NCI-H2227 treated with DMSO at 0.1 percent for 48 hours (cell line): ENCODE measurements around the gene ARHGEF26.

ENCODE experiments used
- DNase-seq: peaks from one replicate; lab custom pipeline; 2025; lab: John Stamatoyannopoulos, UW

ARHGEF26 gene

DNA sequence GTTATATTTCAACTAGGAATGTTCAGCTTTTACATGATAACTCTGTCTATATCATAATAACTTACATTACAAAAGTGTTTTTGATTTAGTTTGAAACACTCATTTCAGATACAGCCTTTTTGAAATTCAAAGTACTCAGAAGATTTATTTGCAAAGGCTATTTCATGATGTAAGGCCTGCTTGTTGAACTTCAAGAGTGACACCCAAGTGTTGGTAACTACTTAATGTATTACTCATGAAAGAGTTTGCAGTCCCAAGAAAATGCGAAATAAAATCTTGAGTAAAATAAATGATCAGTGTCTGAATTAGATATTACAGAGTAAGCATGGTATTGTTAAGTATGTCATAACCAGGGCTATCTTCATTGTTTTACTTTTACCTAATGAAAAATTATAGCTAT, 35.3 kb downstream of the ARHGEF26 start:
- no peak for DNase-seq

DNA sequence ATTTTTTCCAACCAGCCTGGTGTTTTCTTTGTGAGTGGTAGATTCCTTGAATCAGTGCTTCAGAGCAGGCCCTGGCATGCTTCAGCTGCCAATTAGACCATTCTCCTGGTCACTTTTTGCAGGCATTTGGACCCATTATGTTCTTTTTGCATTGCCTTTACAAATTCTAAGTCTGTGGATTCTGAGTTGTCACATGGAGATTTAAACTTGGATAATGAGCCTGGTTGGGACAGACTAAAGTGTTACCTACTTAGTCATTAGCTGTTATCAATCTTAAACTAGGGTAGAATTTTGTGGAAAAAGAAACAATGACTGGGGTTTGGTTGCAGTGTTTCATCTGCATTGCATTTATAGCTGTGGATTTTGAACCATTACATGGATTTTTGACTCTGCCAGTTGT, 40.6 kb downstream of the ARHGEF26 start:
- DNase-seq = no peak

DNA sequence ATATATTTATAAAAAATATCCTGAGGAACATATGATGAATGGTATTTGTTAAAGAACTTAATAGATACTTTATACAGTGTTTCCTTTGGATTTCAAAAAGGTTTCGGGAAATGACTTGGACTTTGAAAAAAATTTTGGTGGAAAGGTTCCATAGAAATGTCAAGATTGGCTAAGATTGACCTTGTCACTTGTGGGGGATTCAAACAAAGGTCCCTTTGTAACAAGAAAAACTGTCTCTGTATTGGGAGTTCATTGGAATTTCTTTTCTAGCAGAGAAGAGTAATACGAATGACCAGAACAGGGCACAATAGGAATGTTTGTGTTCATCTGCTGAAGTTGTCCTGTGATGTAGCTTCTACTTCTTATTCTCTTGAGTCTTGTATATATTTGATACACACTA, 43.2 kb downstream of the ARHGEF26 start:
- DNase-seq = no peak

DNA sequence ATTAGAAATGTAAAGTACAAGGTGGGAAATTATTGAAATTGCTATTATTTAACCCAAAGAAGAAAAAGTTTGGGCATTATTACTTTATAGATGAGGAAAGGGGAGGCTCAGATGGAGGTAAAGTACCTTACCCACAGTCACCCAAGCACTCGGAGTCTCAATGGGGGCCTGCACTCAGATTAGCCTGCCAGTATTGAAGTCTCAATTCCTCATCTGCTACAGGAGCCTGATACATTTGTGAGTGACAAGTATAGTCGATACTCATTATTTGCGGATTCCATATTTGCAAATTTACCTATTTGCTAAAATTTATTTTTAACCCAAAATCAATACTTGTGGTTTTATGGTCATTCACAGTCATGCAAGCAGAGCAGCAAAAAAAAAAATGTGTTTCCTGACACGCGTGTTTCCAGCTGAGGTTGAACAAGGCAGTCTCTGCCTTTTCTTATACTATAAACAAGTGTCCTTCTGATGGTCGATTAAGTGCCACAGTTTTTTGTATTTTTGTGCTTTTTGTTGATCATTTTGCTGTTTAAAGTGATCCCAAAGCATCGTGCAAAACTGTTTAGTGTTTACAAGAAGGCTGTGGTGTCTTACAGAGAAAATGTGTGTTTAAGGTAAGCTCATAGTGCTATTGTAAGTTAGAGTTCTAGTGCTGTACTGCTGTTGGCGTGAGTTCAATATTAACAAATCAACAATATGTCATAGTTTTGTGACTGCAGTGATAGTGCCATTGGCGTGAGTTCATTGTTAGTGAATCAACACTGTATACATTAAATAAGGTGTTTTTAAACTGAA, 48.0 kb downstream of the ARHGEF26 start:
- no peak for DNase-seq

DNA sequence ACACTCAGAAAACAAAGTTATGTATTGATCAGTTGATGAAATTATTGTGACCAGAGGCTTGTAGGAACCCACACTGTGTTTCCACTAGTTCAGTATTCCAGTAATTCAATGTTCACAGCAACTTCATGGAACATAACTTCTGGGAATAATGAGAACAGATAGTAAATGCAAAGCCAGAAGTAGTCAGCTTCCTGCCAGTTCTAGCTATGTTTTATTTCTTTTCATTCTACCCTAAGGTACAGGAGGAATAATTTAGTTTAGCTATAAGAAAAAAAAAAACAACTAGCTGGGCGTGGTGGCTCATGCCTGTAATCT, 48.6 kb downstream of the ARHGEF26 start:
- DNase-seq = no peak

DNA sequence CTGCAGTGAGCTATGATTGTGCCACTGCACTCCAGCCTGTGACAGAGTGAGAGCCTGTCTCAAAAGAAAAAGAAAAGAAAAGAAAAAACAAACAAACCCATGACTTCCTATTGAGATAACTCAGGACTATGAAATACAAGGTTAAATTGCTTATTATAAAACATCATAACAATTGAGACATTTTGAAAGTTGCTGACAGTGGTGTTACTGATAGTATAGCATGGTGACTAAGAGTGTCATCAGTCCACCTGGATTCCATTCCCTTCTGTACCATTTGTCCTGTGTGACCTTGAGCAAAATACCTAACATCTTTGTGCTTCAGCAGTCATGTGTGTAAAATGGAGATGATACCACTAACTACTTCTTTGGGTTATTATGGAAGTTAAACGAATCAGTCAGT, 49.1 kb downstream of the ARHGEF26 start:
- DNase-seq = no peak

DNA sequence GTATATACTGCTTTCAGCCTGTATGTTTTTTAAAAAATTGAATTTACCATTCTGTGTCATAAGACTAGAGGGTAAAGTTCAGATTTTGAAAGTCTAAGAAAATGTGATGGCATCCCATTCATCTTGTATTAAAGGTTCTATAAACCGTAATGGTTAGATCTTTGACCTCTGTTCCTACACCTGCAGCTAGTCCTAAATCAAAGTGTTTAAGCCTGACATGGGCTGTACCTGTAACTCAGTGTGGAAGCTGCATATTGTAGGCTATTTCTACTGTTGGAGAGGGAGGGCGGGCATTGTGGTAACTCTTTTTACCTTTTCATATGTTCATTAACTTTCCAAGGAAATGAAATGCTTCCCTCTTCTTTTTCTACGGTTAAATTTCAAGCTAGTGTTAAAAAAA, 53.9 kb downstream of the ARHGEF26 start:
- no peak for DNase-seq

DNA sequence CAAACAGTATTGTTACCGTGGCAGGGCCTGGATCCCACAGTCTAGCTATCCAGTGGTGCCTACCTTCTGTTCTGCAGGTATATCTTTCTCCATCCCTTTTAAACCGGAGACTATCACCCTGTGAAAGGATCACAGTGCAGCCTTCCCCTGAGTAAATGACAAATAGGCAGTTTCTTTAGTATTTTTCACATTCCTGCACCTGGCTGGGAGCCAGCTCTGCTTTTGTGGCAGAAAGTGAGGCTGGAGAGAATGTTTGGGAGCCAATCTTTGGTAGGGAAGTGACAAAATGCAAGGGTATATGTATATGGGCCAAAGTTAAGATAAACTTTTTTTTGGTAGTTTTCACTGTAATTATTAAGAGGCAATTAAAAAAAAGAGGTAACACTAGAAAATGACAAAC, 54.8 kb downstream of the ARHGEF26 start:
- DNase-seq = no peak

DNA sequence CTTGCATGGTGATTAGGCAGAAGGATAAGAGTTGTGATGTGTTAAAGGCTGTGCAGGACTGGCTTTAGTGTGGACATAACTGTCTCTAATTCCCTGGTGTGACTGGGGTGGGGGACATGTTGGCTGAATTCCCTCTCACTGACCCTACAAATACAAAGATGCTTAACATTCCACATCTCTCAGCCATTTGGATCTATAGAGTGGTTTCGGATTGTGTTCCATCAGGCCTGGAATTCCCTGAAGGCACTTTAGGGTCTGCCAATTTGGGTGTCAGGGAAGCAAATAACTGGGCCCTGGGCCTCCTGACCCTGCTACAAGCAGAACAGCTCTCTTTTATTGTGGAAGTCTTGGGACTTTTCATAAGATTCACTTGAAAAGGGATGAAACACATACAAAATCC, 56.2 kb downstream of the ARHGEF26 start:
- no peak for DNase-seq

DNA sequence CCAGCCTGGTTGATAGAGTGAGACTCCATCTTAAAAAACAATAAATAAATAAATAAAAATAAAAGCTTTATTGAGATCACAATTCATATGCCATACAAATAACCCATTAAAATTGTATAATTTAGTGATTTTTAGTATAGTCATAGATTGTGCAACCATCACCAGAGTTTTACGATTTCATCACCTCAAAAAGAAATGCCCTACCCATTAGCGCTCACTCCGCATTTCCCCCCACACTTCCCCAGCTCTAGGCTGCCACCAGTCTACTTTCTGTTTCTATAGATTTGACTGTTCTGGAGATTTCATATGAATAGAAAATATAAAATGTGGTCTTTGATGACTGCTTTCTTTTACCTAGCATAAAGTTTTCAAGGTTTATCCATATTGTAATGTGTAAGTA, 57.0 kb downstream of the ARHGEF26 start:
- no peak for DNase-seq

DNA sequence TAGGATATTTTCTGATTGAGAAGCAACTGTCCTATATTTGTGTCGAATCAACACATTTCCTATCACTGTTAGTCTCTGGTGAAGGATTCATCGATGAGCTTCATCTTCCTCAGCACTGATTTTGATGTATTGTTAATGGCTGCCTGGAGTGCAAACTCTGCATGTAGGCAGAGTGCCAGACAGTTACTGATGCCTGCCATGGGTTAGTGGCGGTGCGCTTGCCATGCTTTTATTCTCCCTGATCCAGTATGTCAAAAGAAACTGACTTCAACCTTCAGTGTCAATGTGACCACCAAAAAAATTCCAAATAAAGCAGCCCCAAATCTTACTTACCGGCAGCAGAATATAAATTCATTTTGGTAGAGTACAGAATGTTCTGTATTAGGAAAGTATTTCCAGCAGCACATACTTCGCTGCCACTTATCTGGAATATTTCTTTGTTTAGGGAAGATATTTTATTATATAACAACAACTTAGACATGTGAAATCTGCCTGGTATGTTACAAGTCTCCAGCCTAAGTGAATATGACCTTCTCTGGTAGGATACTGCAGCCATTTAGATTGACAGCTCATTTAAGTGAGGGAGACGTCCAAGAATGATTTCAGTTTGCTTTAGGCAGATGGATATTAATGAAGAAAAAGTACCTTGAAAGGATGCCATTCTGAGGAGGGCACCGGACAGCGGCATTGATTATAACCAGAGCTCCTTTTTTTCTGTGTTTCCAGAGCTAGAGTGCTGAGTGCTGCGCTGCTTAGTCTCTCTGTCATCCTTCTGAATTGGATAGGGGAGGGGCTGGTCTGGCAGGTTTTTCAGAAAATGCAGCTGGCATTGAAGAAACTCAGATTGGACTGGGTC, 59.9 kb downstream of the ARHGEF26 start:
- DNase-seq = no peak

DNA sequence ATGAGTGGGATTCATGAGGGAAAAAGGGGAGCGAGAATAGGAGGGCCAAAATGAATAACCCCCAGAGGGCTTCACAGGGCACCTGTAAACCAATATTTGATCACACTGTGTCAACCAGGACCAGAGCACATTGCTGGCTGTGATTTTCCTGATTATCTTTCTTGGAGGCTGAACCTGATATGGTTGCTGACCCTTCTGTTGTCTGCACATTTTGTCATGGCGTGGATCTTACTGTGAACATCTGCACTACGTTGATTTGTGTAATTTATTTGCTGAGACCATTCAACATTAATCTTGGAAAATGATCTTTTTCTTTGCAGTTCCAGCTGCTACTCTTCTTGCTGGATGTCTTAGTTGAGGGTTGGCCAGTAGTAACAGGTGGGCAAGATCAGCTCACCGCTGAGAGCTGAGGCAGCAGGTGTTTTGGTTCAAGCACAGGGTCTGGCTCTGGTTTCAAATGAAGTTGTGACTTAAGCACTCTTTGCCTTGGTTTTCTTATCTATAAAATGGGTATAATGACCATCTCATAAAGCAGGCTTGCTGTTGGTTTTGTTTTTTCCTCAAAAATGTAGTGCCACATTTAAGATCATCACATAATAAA, 61.2 kb downstream of the ARHGEF26 start:
- no peak for DNase-seq

DNA sequence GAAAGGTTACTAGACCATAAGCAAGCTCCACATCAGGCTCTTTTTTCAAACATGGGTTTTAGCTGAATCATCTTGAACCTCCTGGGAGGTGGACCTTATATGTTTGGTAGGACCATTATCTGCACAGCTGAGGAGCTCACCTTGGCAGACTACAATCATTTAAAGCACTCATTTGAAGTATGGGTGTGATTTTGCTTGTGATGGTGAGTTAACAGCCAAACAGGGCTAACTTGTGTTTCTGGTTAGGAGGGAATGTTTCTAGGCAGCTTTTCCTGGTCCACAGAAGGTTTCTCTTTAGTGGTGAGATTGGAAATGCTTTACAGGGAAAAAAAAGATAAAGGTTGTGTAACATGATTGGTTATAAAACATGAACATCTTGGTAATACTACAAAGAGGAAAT, 61.8 kb downstream of the ARHGEF26 start:
- no peak for DNase-seq

DNA sequence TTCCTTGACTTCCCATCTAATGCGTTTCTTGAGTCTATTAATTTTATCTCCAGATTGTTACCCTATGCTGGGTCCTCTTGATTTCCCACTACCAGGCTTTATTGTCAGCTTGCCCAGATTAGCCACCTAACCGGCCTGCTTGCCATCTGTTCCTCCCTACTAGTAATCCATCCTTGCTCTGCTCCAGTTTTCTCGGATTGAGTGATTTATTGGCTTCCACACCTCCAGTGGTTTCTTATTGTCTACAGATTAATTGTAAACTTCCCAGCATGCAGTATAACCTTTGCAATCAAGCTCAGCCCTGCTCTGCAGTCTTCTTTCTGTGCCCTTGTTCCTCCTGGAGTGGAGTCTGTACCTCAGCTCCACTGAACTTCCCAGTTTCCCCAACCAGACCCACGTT, 63.4 kb downstream of the ARHGEF26 start:
- no peak for DNase-seq

DNA sequence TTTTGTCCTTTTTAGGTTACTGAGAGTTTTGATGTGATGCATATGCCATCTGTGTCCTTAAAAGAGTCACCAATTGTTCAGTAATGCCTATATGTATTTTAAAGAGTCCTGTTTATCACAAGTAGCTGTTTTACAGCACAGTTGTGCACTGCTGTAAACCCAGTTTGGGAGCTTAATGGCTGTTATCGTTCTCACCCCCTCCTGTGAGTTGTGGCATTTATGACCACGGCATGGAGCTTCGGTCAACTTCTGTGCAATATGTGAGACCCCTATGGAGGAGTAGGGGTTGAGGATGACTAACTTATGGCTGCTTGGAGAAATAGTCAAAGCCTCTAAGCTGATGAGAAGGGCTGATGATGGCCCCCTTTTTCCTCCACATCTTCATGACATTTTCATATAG, 67.2 kb downstream of the ARHGEF26 start:
- no peak for DNase-seq

DNA sequence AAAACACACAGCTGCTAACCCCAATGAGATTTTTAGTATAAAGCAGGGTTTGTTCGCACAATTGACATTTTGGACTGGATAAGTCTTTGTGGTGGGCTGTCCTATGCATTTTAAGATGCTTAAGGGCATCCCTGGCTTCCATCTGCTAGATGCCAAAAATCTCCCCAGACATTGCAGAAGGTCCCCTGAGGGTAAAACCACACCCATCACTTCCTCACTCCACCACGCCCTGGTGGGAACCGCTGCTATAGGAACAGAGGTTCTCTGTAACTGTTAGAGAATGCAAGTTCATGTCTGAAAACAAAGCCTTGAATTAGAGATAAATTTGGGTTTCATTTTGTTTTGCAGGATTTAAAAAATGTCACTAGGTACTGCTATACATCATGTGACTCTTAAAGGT, 67.7 kb downstream of the ARHGEF26 start:
- DNase-seq = no peak

DNA sequence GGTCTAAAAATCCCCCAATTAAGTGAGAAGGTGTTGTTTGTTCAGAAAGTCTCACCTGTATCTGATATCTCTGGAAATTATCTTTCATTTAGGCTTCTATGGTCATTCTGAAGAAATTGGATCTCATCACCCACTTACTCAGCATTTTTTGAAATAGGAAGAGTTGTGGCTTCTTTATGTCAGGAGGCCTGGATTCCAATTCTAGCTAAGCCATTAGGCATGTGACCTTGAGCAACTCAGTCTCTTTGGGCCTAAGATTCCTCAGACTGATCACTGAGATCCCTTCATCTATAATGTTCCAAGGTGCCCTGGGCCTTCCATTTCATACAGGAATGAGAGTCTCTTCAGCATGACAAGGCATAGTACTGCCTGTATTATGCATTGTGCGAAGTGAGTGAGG, 70.3 kb downstream of the ARHGEF26 start:
- no peak for DNase-seq

DNA sequence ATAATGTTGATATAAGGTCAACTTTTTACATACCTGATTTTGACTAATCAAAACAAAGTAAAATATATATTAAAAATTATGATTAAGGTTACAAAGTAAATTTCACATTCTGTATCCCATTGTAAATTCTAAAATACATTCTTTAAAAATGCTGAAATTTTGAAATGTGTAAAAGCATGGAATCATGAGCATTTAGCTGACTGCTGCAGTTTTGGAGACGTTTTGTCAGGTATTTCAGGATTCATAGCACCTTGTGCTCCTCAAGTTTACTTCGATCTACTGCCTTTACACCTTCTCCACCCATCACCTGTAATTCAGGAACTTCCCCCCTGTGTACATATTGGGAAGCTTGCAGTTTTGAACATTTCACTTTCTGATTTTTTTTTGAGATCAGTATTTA, 71.0 kb downstream of the ARHGEF26 start:
- no peak for DNase-seq

DNA sequence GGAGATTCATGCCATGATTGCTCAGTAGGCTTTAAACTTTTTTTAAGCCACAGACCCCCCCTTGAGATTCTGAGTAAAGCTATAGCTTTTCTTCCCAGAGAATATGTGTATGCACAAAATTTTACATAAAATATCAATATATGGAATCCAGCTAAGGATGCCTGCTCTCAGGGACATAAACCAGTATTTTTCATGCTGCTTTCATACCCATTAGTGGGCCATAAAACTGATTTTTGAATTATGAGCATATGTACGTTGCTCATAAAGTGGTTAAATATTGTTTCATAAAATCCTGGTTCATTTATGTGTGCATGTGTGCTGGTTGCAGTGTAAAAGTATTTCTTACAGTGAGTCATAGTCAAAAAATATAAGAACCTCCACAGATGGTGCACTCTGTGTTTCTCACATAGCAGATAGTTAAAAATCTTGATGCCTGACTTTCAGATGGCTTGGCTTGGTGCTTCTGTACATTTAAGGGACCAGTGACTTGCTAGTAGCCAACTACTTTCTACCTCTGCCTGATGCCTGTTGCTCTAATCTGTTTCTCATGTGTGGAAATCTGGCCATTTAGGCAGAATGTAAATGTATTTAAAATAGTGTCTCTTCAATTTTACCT, 71.9 kb downstream of the ARHGEF26 start:
- no peak for DNase-seq

DNA sequence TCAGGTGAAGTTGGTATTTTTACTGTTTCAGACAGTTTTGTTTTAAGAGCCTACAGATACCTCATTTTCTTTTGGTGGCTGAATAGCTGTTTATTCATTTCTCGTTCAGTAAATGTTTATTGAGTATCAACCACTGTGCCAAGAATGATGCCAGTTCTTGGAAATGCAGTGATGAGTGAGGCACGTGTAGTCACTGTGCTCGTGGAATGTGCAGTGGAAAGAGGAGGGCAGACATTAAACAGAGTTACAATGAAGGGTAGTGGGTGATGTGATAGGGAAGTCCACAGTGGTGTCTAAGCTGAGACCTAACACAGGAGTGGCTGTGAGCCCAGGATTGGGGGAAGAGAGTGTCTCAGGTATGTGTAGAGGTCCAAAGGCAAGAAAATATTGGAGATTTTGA, 73.7 kb downstream of the ARHGEF26 start:
- DNase-seq = no peak

DNA sequence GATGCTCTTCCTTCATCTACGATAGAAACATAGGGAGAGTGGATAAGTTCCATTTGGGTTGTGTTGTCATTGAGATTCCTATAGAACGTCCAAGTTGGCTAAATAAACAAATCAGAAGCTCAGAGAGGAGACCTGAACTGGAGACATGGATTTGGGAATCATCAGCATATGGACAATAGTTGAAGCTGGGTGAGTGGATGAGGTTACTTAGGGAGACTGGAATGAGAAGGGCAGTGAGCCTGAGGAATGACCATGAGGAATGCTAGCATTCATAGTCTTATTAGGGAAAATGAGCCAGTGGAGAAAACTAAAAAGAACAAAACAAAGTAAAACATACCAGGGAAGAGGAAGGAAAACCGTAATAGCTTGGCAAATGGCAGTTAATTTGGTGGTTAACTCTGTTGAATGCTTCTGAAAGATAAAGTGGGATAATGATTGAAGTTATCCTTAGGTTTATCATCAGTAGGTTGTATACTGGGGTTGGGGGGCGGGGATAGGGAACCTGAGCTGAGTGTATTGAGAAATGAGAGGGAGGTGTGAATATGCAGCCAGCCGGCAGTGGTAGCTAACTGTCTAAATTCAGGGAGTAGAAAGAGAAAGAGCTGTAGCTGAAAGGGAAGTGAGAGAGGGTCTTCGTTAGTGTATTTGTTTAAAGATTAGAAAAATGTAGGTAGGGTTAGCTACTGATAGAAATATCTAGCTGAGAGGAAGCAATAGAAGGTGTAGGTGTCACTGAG, 74.6 kb downstream of the ARHGEF26 start:
- no peak for DNase-seq

DNA sequence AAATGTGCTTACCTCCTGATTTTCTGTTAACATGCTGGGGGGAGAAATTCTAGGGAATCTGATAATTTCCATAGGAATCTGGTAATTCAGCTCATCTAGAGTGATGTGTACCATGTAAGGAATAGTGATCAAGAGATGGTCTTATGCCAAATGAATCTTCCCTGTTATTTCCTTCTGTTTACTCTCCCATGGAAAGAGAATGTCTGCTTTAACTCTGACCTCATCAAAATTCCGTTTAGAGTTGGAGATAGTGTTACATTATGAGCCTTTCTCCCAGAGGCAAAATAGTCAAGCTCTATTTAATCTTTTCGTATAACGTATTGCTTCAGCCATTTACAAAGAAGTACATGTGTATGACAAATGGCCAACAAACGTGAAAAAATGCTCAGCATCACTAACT, 76.6 kb downstream of the ARHGEF26 start:
- DNase-seq = no peak
